Brain microvascular endothelial cell (primary cell): ENCODE data around the gene CNGA1.

Experiments
- DNase-seq: peaks from one replicate; pipeline ENCODE4 v3.0.0-alpha.2; 2020
- H3K27ac ChIP-seq: fragments of 250-450 bp; sonication (Bioruptor Pico); 2 replicates; pipeline ENCODE4 v1.5.1; 2020; ENCODE audit warnings: mild to moderate bottlenecking, moderate library complexity
- H3K27me3 ChIP-seq: fragments of 250-450 bp; sonication (Bioruptor Pico); replicated peaks from 2 replicates; pipeline ENCODE4 v1.5.1; 2020; ENCODE audit warnings: mild to moderate bottlenecking
- H3K36me3 ChIP-seq: fragments of 250-450 bp; sonication (Bioruptor Pico); replicated peaks from 2 replicates; pipeline ENCODE4 v1.5.1; 2020; ENCODE audit warnings: mild to moderate bottlenecking
- H3K4me3 ChIP-seq: 2 replicates; pipeline ENCODE4 v1.5.1; 2011; ENCODE audit warnings: low read depth, mild to moderate bottlenecking, control low read depth, low read length, moderate library complexity
- CTCF ChIP-seq: IDR thresholded peaks from 2 replicates; pipeline ENCODE4 v1.5.1; 2011; ENCODE audit warnings: low read depth, mild to moderate bottlenecking, moderate library complexity, low read length, control low read depth, inconsistent platforms; ENCODE audit errors: missing control alignments
- in situ Hi-C: cut with HindIII; loops from 2 replicates; pipeline ENCODE4 v1.10.0; 2017; ENCODE audit warnings: low sequenced_read_pairs, low pct_ligation_motif_present

CNGA1 gene

DNA sequence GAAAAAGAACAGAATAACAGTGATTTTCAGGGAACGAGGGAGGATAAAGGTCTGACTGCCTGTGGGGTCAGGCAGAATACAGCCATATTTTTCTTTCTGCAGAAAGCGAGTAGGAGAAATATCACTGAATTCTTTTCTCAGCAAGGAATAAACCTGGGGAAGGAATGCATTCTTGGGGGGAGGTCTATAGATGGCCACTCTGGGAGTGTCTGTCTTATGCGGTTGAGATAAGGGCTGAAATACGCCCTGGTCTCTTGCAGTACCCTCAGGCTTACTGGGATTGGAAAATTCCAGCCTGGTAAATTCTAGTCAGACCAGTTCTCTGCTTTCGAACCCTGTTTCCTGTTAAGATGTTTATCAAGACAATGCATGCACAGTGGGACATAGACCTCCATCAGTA is 26.3 kb downstream of the CNGA1 start:
- no peaks in the 10 kb centered on the region for H3K27me3 ChIP-seq
- in situ Hi-C loops: no loop called here

DNA sequence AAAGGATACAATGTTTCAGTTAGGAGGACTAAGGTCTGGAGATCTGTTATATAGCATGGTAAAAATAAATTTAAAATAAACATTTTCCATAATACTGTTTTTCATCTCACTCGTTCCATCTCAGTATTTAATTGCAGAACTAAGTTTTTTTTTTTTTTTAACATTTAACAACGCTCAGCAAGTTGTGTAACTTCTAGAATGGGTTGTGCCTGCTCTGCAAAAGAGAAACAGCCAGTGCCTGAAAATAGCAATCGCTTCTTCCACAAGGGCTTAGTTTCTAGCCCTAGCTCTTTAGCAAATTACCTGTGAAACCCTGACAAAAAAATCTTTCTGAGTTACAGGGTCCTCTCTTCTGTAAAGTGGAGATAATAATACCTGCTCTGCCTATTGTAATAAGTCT is 41.9 kb downstream of the CNGA1 start:
- TF ChIP-seq CTCF: no peak
- Histone ChIP-seq H3K27ac (no peak overlapping the region), H3K27me3 (no peaks in the 10 kb centered on the region), H3K4me3 (no peak overlapping the region), H3K36me3 (no peaks in the 10 kb centered on the region)
- no peak for DNase-seq
- in situ Hi-C loops: no loop called here

More for the DNA sequence above, 26.3 kb downstream of the CNGA1 start:
- Histone ChIP-seq H3K27ac (no peak overlapping the region), H3K36me3 (no peaks in the 10 kb centered on the region), H3K4me3 (no peak overlapping the region)
- no peak for TF ChIP-seq CTCF
- no peak for DNase-seq

- no peak for DNase-seq
- no peak overlapping the region for H3K4me3 ChIP-seq
- H3K27me3 ChIP-seq: no peaks in the 10 kb centered on the region
- no peak overlapping the region for H3K27ac ChIP-seq
- in situ Hi-C loops: no loop called here
- no peak for TF ChIP-seq CTCF
- no peaks in the 10 kb centered on the region for H3K36me3 ChIP-seq
Observed at GRCh38 chr4:47972721-47973120, 43.8 kb downstream of the CNGA1 start.

DNA sequence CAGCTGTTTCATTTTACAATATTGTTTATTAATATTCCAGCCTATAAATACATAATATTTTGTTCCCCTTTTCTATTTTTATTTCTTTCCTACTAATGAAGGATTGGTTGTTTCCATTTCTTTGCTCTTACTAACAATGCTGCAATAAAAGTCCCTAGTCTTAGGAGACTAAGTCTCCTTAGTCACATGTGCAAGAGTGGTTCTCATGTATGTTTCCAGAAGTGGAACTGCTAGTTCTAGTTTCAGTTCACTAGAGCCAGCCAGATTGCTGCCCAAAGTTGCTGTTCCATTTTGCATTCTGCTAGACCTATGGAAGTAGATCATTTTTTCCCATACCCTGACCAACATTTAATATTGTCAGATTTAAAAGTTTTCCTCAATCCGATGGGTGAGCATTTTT is 44.3 kb downstream of the CNGA1 start:
- no peaks in the 10 kb centered on the region for H3K27me3 ChIP-seq
- H3K4me3 ChIP-seq: no peak overlapping the region
- in situ Hi-C loops: no loop called here
- DNase-seq: no peak
- TF ChIP-seq CTCF: no peak
- no peaks in the 10 kb centered on the region for H3K36me3 ChIP-seq
- H3K27ac ChIP-seq: no peak overlapping the region

DNA sequence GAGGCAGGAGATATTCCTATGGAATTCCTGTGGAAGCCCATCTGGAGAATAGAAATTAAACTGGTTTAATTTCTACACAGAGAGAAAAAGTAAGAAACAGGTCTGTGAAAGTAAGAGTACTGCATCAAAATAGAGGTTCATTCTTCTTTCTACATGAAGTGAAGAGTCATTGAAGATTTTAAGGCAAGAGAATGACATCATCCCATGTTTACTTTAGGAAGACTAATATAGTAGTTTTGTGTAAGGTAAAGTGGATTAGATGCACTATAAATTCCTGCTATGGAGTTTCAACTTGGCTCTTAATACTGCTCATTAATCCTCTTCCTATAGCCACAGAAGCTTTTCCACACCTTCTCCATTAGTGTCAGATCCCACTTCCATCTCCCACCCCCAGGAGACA is 47.6 kb downstream of the CNGA1 start:
- Histone ChIP-seq H3K27me3 (no peaks in the 10 kb centered on the region), H3K36me3 (no peaks in the 10 kb centered on the region), H3K27ac (no peak overlapping the region), H3K4me3 (no peak overlapping the region)
- TF ChIP-seq CTCF: no peak
- in situ Hi-C loops: no loop called here
- no peak for DNase-seq

DNA sequence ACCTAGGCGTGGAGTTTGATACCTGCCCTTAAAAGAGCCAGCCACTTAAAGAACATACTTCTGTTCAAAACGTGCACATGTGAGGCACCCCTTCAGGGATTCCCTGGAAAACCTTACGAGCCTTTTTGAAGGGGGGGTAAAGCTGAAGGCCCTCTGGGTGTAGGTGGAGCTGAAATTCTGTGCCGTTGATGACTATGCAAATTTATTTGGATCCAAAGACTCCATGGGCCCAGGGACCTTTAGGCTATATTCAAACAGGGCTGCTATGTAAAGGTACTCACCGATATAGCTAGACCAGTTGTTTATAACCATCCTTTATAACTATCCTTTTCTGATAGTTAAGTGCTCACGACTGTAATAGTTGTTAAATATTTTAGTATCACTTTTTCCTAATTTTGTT is 61.8 kb downstream of the CNGA1 start:
- Histone ChIP-seq H3K27ac (no peak overlapping the region), H3K36me3 (no peaks in the 10 kb centered on the region), H3K27me3 (no peaks in the 10 kb centered on the region), H3K4me3 (no peak overlapping the region)
- DNase-seq: no peak
- TF ChIP-seq CTCF: no peak
- in situ Hi-C loops: no loop called here
